ENCODE data around the gene AGR2. TPM values are rescaled to one million over a fixed set of nuclear protein-coding genes. Genes with fewer than 3 reads are reported as not detected.

AGR2 gene
- total RNA-seq, 1 donor: not detected

DNA sequence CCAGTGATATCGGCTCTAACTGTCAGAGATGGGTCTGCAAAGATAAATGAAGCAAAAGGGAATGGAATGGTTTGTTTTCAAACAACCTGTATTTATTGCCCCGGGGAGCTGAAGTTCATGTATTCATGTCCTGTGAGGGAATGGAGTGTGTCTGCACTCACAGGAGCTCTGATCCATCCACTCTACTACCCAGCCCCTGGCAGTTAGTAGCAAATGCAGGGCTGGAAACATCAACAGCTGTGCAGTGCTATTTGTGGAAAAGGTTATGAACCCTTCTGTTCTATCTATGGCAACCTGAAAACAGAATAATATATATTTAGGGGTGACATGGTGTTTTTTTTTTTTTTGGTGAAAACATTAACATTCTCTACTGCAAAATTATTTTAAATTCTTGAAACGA, 9.8 kb downstream of the AGR2 start:
- TF ChIP-seq, protein P1, sequence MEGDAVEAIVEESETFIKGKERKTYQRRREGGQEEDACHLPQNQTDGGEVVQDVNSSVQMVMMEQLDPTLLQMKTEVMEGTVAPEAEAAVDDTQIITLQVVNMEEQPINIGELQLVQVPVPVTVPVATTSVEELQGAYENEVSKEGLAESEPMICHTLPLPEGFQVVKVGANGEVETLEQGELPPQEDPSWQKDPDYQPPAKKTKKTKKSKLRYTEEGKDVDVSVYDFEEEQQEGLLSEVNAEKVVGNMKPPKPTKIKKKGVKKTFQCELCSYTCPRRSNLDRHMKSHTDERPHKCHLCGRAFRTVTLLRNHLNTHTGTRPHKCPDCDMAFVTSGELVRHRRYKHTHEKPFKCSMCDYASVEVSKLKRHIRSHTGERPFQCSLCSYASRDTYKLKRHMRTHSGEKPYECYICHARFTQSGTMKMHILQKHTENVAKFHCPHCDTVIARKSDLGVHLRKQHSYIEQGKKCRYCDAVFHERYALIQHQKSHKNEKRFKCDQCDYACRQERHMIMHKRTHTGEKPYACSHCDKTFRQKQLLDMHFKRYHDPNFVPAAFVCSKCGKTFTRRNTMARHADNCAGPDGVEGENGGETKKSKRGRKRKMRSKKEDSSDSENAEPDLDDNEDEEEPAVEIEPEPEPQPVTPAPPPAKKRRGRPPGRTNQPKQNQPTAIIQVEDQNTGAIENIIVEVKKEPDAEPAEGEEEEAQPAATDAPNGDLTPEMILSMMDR (IDR thresholded peaks at IDR 0.05; ENCODE audit: extremely low read depth, low read depth, low read length): no peak
- H3K36me3 ChIP-seq (ENCODE audit: insufficient read depth, low read length): no peaks in the 10 kb centered on the region
- H3K27ac ChIP-seq (ENCODE audit: low read depth, low read length): no peak overlapping the region
- H3K4me3 ChIP-seq (ENCODE audit: insufficient read depth, low read length): no peak overlapping the region
- no peak overlapping the region for H3K4me2 ChIP-seq (ENCODE audit: insufficient read depth, low read length)
- no peak overlapping the region for H2AFZ ChIP-seq (ENCODE audit: low read length)
- H3K9me3 ChIP-seq (ENCODE audit: low read depth, low read length): no peaks in the 10 kb centered on the region
- no peaks in the 10 kb centered on the region for H3K79me2 ChIP-seq (ENCODE audit: insufficient read depth, low read length)
- no peaks in the 10 kb centered on the region for H3K4me1 ChIP-seq (ENCODE audit: insufficient read depth, low read length)
- no peaks in the 10 kb centered on the region for H4K20me1 ChIP-seq (ENCODE audit: insufficient read depth, low read length)
- H3K27me3 ChIP-seq (ENCODE audit: insufficient read depth, low read length): no peaks in the 10 kb centered on the region
- DNase-seq (ENCODE audit: insufficient read length, low spot score, missing footprints): no peak

DNA sequence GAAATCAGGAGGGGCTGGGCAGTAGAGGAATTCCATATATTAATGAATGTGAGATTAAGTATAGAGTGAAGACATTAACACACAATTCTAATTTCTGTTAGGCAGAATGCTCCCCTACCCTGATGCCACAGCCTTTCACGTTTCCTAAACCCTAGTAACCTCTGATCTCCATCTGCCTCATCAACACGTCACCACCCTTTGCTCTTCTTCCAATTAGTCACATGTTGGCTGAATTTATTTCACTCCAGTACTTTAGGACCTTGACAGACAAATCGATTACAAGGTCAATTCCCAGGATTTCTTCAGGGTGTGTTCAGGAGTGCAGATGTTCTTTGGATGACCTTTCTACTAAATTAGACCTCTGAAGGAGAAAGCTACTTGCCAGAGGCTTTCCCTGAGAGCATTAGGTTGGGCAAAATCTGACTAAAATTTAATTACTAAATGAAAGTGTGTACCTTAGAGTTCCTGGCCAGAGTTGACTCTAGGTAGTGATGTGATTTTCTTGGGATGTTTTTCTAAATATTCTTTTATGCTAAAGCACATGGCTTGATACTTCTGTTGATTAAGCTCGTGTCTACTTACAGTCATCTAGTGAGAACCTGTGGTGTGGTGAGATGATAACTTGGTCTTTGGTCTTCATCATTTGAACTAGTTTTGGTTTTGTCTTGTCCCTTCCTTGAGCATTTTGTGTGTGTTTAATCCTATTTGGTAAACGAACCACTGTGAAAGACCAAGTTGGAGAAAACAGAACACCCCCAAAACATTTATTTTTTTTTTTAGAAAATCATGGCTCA, 12.7 kb downstream of the AGR2 start:
- Histone ChIP-seq H3K4me3 (ENCODE audit: insufficient read depth, low read length) (no peak overlapping the region), H3K4me2 (ENCODE audit: insufficient read depth, low read length) (no peak overlapping the region), H2AFZ (ENCODE audit: low read length) (no peak overlapping the region), H3K4me1 (ENCODE audit: insufficient read depth, low read length) (no peaks in the 10 kb centered on the region), H3K36me3 (ENCODE audit: insufficient read depth, low read length) (no peaks in the 10 kb centered on the region), H3K9me3 (ENCODE audit: low read depth, low read length) (no peaks in the 10 kb centered on the region), H3K27ac (ENCODE audit: low read depth, low read length) (no peak overlapping the region), H3K27me3 (ENCODE audit: insufficient read depth, low read length) (no peaks in the 10 kb centered on the region), H3K79me2 (ENCODE audit: insufficient read depth, low read length) (no peaks in the 10 kb centered on the region), H4K20me1 (ENCODE audit: insufficient read depth, low read length) (no peaks in the 10 kb centered on the region)
- TF ChIP-seq, protein P1 (IDR thresholded peaks at IDR 0.05; ENCODE audit: extremely low read depth, low read depth, low read length): no peak
- no peak for DNase-seq (ENCODE audit: insufficient read length, low spot score, missing footprints)

DNA sequence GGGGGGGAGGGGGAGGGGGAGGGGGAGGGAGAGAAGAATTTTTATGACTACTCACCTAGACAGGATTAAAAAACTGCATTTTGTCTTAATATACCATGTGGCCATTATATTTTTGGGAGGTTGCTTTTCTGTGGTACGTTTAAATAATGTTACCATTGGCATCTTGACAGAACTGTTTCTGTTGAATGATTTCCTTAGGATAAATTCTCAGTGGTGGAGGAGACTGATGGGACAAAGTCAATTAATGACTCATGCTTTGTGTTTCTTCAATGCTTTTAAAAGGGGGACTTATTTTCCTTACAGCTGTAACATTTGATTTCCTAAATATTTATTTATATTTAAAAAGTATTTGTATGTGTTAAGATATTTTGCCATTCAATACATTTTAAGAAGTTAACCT, 13.7 kb downstream of the AGR2 start:
- TF ChIP-seq, protein P1 (IDR thresholded peaks at IDR 0.05; ENCODE audit: extremely low read depth, low read depth, low read length): no peak
- Histone ChIP-seq H3K36me3 (ENCODE audit: insufficient read depth, low read length) (no peaks in the 10 kb centered on the region), H3K4me2 (ENCODE audit: insufficient read depth, low read length) (no peak overlapping the region), H2AFZ (ENCODE audit: low read length) (no peak overlapping the region), H3K4me1 (ENCODE audit: insufficient read depth, low read length) (no peaks in the 10 kb centered on the region), H3K4me3 (ENCODE audit: insufficient read depth, low read length) (no peak overlapping the region), H4K20me1 (ENCODE audit: insufficient read depth, low read length) (no peaks in the 10 kb centered on the region), H3K27ac (ENCODE audit: low read depth, low read length) (no peak overlapping the region), H3K9me3 (ENCODE audit: low read depth, low read length) (no peaks in the 10 kb centered on the region), H3K79me2 (ENCODE audit: insufficient read depth, low read length) (no peaks in the 10 kb centered on the region), H3K27me3 (ENCODE audit: insufficient read depth, low read length) (no peaks in the 10 kb centered on the region)
- no peak for DNase-seq (ENCODE audit: insufficient read length, low spot score, missing footprints)

DNA sequence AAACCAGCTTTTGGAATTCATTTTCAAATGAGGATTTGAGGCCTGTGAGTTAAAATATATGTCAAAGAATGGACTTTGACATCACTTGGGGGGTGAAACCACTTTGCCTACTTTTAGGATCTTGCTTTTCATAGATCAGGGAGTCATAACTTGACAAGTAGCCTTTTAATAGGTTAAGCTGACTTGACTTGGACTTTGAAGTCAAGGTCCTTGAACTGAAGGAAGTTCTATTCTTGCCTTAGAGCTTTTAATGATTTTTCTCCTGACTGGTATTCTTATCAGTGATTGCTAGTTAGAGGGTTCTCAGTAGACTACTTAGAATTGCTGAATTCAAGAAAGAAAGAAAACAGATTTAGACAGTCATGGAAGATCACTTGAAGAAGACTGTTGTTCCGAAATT, 17.7 kb downstream of the AGR2 start:
- TF ChIP-seq, protein P1 (IDR thresholded peaks at IDR 0.05; ENCODE audit: extremely low read depth, low read depth, low read length): no peak
- H3K4me2 ChIP-seq (ENCODE audit: insufficient read depth, low read length): no peak overlapping the region
- H3K27me3 ChIP-seq (ENCODE audit: insufficient read depth, low read length): no peaks in the 10 kb centered on the region
- H3K27ac ChIP-seq (ENCODE audit: low read depth, low read length): no peak overlapping the region
- DNase-seq (ENCODE audit: insufficient read length, low spot score, missing footprints): no peak
- H3K4me3 ChIP-seq (ENCODE audit: insufficient read depth, low read length): no peak overlapping the region
- no peaks in the 10 kb centered on the region for H3K79me2 ChIP-seq (ENCODE audit: insufficient read depth, low read length)
- no peaks in the 10 kb centered on the region for H3K36me3 ChIP-seq (ENCODE audit: insufficient read depth, low read length)
- H4K20me1 ChIP-seq (ENCODE audit: insufficient read depth, low read length): no peaks in the 10 kb centered on the region
- H2AFZ ChIP-seq (ENCODE audit: low read length): no peak overlapping the region
- H3K4me1 ChIP-seq (ENCODE audit: insufficient read depth, low read length): no peaks in the 10 kb centered on the region
- H3K9me3 ChIP-seq (ENCODE audit: low read depth, low read length): no peaks in the 10 kb centered on the region

Measured in osteoblast (primary cell).